ENCODE measurements around the gene SETD4.
"Not testable (repeated sequence)": the region's sequence is repeated elsewhere in the genome, so short reads cannot be mapped to it uniquely, and the experiment has no call there.

The SETD4 gene

GRCh38 chr21:36060159-36060921, at the start of gene SETD4:
TSS of gene SETD4 (minus strand) at chr21:36060526. CDS start at chr21:36058888, 1,638 bp downstream.
- peak; percentile 88 for DNase-seq (ENCODE audit: low read depth)

GRCh38 chr21:36109868-36110267, 49.5 kb upstream of the SETD4 start:
- no peak for DNase-seq (ENCODE audit: low read depth)

GRCh38 chr21:36105327-36105842, 45.1 kb upstream of the SETD4 start:
- no peak for DNase-seq (ENCODE audit: low read depth)

GRCh38 chr21:36104317-36105300, 44.3 kb upstream of the SETD4 start:
- no peak for DNase-seq (ENCODE audit: low read depth)

- DNase-seq (ENCODE audit: low read depth), result no peak
These were observed 43.1 kb upstream of the SETD4 start for GRCh38 chr21:36103434-36103833.

- DNase-seq (ENCODE audit: low read depth), result no peak
These were observed 40.8 kb upstream of the SETD4 start for GRCh38 chr21:36100971-36101641.

- not testable (repeated sequence) for DNase-seq (ENCODE audit: low read depth)
These were observed 39.4 kb upstream of the SETD4 start for GRCh38 chr21:36099695-36100211.

- DNase-seq (ENCODE audit: low read depth), result no peak
These were observed 38.7 kb upstream of the SETD4 start for GRCh38 chr21:36099000-36099399.

GRCh38 chr21:36098182-36098532, 37.8 kb upstream of the SETD4 start:
- no peak for DNase-seq (ENCODE audit: low read depth)

GRCh38 chr21:36097427-36098181, 37.3 kb upstream of the SETD4 start:
- DNase-seq (ENCODE audit: low read depth), result no peak

- DNase-seq (ENCODE audit: low read depth), result no peak
These were observed 36.3 kb upstream of the SETD4 start for GRCh38 chr21:36096398-36097290.

- no peak for DNase-seq (ENCODE audit: low read depth)
These were observed 33.2 kb upstream of the SETD4 start for GRCh38 chr21:36093512-36093911.

GRCh38 chr21:36092681-36093080, 32.4 kb upstream of the SETD4 start:
- no peak for DNase-seq (ENCODE audit: low read depth)

GRCh38 chr21:36089946-36090345, 29.6 kb upstream of the SETD4 start:
- no peak for DNase-seq (ENCODE audit: low read depth)

GRCh38 chr21:36087362-36088138, 27.2 kb upstream of the SETD4 start:
- no peak for DNase-seq (ENCODE audit: low read depth)

GRCh38 chr21:36082237-36082664, 21.9 kb upstream of the SETD4 start:
- no peak for DNase-seq (ENCODE audit: low read depth)

- no peak for DNase-seq (ENCODE audit: low read depth)
These were observed 20.1 kb upstream of the SETD4 start for GRCh38 chr21:36080386-36080785.

GRCh38 chr21:36079671-36080070, 19.3 kb upstream of the SETD4 start:
- DNase-seq (ENCODE audit: low read depth), result no peak

GRCh38 chr21:36079010-36079649, 18.8 kb upstream of the SETD4 start:
- no peak for DNase-seq (ENCODE audit: low read depth)
